Hematopoietic multipotent progenitor cell treated with erythropoietin and hydrocortisone succinate and interleukin-3 and kit ligand, for 8 days (in vitro differentiated cells): ENCODE data around the gene DOK6.

Source experiments
- DNase-seq: peaks from one replicate; pipeline ENCODE4 v3.0.0-alpha.2; 2015

Gene DOK6

DNA sequence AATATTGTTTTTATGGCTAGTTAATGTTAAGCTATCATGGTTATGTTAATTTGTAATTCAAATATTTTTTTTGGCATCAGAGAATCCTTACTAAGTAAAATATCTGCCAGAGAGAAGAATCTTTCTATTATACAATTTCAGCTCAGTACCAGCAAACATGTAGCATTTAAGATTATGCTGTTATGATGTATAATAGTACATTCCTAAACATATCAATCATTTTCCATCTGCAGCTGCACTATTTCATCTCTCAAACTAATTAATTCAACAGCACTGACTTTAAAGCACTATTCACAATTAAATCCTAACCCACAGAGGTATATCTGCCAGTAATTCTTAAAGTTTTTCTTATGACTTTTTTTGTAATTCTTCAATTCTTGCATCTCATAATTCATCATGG is 296.4 kb downstream of the DOK6 start:
- no peak for DNase-seq

- no peak for DNase-seq
Observed at GRCh38 chr18:69697689-69698088, 297.0 kb downstream of the DOK6 start.

DNA sequence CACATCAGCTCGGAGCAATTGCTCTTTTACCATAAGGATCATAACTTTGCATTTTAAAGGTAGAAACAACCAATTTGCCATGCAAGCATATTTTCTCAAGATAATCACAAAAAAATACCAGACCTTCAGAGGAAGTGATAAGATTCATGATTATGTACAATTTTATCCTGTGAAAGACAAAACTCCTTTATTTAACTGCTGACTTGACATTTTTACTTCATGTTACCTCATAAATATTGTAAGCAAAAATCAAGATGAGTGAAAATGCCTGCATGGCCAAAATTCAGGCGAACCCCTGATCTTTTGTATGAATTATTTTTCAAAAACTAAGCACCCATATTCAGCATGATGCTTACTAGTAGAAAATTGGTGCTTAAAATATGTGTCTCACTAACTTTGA is 300.6 kb downstream of the DOK6 start:
- no peak for DNase-seq

- no peak for DNase-seq
Observed at GRCh38 chr18:69703461-69703860, 302.8 kb downstream of the DOK6 start.

DNA sequence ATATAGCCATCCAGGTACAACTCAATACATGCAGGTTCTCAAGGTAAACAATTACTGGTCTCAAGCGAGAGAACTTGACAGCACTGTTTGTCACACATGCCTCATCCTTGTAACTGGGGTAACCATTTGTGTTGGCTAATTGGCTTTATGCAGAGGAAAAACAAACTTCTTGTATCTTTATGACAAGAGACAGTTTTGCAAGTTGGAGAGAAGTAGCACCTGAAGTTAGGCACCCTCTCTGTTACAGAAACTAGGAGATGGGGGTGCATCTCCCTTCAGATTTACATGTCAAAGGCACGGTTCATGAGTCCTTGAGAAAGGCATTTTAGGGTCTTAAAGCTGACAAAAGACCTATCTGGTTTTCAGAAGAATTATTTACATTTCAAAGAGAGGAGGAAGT is 305.3 kb downstream of the DOK6 start:
- DNase-seq: no peak

- no peak for DNase-seq
Observed at GRCh38 chr18:69708844-69709243, 308.2 kb downstream of the DOK6 start.

DNA sequence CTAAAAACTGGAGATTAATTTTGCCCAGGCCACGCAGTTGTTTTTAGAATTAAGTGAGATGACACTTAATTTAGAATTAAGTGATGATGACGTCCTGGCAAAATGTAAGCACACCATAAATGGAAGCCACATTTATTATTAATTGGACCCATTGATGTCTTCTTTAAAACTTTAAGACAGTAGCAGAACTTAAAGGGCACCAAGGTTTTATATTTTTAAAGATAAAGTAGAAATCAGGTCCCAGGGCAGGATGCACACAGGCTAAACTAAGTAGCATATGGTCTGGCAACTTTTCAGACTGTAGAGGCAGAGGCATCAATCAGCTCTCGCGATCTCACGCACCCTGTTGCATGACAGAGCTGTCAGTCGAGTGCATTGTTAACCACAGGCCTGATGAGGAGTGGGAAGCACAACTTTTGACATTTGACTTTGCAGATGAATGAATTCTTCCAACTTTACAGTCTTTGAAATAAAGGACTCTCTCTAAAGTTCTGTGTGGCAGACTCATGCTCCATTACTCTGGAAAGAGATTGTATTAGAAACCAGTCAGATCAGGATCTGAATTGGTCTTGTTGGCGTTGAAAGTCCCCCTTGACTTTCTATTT is 314.6 kb downstream of the DOK6 start:
- DNase-seq: no peak

GRCh38 chr18:69717586-69717985 is 316.9 kb downstream of the DOK6 start:
- DNase-seq: no peak

GRCh38 chr18:69718912-69719547 is 318.3 kb downstream of the DOK6 start:
- no peak for DNase-seq

DNA sequence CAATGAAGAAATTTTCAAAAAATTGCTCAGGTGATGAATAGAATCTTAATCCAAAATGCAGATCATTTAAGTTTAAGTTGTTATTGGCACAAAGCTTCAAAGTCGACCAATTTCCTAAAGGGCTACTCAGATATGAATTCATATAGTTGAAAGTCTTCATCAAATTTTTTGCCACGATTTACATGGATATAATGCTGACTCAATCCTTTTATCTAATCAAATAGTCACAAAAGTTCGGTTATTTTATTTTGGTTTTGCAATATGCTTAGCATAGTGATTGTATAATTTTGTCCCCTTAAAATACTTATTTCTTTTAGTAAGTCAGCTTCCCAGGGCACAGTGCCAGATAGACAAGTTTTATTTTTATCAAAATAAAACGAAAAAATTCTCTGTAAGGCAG is 319.7 kb downstream of the DOK6 start:
- no peak for DNase-seq

- DNase-seq: no peak
Observed at GRCh38 chr18:69723434-69723833, 322.7 kb downstream of the DOK6 start.

DNA sequence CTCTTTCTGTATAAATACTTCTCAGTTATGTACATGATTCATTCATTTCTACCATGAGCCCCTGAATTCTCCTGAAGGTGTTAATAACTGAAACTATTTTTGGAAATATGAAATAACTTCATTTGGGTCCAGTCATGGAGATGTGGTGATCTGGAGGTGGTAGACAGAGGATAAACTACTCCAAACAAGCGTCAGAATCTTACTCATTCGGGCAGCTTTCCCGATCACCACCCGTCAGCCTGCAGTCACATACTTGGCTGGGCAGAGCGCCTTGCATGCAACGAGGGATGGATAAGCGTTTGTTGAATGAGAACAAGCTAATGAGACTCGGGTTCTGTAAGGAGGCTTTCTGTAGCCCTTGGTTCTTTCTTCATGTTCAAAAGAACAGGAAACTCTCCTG is 324.3 kb downstream of the DOK6 start:
- no peak for DNase-seq

DNA sequence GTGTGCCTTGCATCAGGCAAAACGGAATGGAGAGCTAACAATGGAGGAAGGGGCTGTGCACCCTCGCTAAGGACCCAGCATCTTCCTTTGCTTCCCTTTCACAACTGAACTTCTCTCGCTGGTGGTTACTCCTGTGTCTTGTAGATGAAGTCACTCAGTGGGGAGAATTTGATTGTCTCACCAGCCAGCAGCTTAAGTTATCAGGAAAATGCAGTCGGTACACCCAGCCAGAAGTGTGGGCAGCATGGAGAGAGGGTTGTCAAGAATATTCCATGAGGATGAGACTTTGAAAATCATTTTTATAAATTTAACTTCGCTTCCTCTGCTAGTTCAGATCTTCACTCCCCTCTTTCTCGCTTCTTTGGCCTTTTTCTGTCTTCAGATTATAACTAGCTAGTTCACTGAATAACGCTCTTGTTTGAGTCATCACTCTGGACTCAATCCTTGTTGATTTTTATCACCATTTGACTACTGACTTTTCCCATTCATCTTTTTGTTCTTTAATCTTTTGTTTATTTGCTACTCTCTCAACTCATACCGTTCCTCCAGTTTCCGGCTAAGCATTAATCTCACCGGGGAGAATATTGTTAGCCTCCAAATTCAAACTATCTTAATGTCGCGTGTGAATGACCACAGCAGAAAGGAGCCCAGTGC is 325.3 kb downstream of the DOK6 start:
- no peak for DNase-seq

DNA sequence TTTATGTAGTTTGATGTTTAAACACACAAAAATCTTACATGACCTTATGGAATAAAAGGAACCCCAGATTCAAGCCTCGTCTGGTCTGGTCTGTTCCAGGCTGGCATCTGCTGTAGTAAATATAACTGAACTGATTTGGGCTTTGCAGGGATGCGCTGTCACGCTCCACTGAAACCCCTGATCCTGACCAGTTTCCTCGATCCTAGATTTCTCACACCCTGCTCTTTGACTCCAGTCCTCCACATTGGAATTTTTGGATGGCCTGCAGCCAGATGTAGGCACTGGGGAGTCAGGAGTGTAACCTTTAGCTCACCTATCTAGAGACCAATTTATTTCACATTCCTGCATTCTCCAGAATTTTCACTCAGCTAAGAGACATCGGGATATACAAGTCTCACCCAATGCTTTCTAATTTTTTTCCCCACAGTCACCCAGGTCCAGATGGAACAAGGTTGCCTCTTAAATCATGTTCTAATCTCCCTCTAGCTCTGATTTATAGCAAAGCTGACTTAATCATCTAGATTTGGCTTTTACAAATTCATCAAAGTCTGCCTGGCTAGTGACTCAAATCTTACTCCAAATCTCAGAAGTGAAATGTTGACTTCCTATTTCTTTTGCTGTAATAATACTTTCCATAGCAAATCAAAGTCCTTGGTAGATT is 327.4 kb downstream of the DOK6 start:
- no peak for DNase-seq

GRCh38 chr18:69730664-69731063 is 330.0 kb downstream of the DOK6 start:
- DNase-seq: no peak

GRCh38 chr18:69734536-69734935 is 333.8 kb downstream of the DOK6 start:
- DNase-seq: no peak

- no peak for DNase-seq
Observed at GRCh38 chr18:69736730-69737129, 336.0 kb downstream of the DOK6 start.

GRCh38 chr18:69737851-69738250 is 337.2 kb downstream of the DOK6 start:
- DNase-seq: no peak

DNA sequence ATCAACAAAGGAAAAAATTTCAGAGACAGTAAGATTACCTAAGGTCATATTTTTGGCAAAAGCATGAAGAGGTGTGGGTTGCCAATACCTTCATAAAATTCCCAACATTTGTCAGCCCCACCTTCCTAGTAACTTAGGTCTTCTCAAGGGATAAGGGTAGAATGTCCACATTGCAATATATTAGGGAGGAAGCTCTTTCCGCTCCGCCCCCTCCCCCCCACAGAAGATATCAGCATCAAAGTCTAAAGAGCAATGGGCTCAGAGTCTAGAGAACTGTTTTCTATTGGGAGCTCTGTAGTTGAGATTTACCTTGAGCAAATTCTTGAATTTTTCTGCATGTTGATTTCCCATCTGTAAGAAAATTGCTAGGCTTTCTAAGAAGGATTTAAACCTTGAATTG is 346.7 kb downstream of the DOK6 start:
- DNase-seq: no peak

DNA sequence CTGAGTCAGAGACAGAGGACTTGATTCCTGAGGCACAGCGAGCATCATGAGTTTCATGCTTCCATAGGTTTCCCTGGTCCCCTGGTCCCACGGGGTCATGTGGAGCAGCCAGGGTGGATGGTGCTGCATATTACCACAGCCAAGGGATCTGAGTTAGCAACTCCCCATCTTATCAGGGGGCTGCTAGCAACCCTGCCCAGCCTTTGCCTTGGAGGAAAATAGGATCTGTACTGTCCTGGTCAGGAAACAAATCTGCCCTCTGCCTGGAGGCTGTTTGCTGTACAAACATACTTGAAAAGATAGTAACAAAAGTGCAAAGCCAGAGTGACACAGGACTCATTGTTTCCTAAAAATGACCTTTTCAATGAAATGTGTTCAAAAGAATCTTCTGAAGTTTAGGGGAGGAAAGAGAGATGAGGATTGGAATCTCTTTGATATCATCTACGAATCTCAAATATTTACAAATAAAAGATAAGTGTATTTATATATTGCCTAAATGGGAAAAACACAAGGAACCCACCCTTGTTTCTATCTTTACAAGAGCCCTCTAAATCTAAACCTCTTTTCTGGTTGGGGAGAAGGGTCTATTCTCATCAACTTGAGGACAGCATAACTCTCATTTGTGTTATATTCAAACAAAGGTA is 352.2 kb downstream of the DOK6 start:
- no peak for DNase-seq

DNA sequence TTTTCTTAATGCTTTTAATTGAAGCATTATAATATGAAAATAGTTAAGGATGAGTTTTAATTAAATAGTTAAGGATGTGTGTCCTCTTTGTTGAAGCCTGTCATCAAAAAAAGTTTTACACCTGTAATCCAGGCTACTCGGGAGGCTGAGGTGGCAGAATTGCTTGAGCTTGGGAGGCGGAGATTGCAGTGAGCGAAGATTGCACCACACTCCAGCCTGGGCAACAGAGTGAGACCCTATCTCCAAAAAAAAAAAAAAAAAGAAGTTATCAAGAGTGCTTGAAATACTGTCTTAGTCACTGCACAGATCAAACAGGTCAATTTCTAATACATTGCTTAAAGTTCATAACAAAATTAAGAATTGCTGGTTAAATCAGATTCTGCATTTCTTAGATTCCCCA is 353.4 kb downstream of the DOK6 start:
- no peak for DNase-seq

GRCh38 chr18:69755041-69755440 is 354.4 kb downstream of the DOK6 start:
- no peak for DNase-seq

DNA sequence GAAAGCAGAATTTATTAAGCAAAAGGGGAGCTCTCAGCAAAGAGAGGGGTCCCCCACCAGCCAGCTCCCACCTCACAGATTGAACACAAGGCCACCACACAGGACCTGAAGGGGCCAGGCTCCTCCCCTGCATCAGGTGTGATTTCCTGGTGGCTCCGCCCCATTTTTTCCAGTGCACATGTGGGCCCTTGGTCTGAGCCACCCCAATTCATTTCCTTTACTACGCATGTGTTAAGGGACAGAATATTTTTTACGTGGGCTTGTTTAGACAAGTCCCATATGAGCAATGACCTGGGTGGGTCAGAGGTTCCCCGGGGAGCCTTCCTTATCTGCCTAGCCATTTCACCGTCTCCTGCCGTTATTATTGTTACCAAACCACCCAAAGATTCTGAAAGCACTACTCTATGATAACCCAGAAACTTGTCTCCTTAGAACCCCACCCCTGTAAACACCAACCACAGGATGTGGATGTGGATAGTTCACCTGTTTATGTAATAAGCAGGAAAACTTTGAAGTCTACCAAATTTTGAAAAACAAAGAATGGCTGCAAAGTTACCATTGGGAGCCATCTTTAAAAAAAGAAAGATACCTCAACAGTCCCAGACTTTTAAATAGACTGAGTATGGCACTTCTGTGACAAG is 355.3 kb downstream of the DOK6 start:
- DNase-seq: no peak
